HEK293 (cell line): ENCODE measurements around the gene LDB1.

ENCODE experiments used
- CTCF ChIA-PET: fragments of 350-600 bp; formaldehyde crosslinking; extraction: SDS; loops from one replicate; lab custom pipeline; 2021; ENCODE audit warnings: antibody characterized with exemption; lab: Yijun Ruan, JAX
- POLR2A ChIA-PET: fragments of 300-600 bp; formaldehyde crosslinking; extraction: SDS; loops from one replicate; lab custom pipeline; 2020; ENCODE audit warnings: antibody characterized with exemption, inconsistent platforms; lab: Yijun Ruan, JAX
- H3K27ac ChIP-seq: fragments of 200-500 bp; sonication (Bioruptor generic); 2 replicates; pipeline ENCODE4 v1.5.1; 2014; ENCODE audit warnings: low read depth, low read length, control low read depth, inconsistent platforms; ENCODE audit errors: extremely low read depth
- H3K36me3 ChIP-seq, 2 experiments: fragments of 200-500 bp in 1 of 2; sonication (Bioruptor generic) in 1 of 2; 1 replicate in 1 of 2; 2 replicates in 1 of 2; pipeline ENCODE4 v1.5.1; 2014 to 2017; ENCODE audit warnings: inconsistent platforms in 2 of 2, low read length in 2 of 2; ENCODE audit not compliant: control insufficient read depth in 2 of 2, insufficient read depth in 1 of 2
- H3K4me1 ChIP-seq: fragments of 200-500 bp; sonication (Bioruptor generic); 2 replicates; pipeline ENCODE4 v1.5.1; 2014; ENCODE audit warnings: mild to moderate bottlenecking, low read length, inconsistent platforms; ENCODE audit not compliant: control insufficient read depth, insufficient read depth
- H3K4me3 ChIP-seq: 2 replicates; pipeline ENCODE4 v1.5.1; 2011; ENCODE audit warnings: low read depth, mild to moderate bottlenecking, control low read depth, low read length, moderate library complexity
- H3K9me3 ChIP-seq: fragments of 200-500 bp; sonication (Bioruptor generic); 2 replicates; pipeline ENCODE4 v1.5.1; 2014; ENCODE audit warnings: low read depth, low read length, inconsistent platforms; ENCODE audit not compliant: control insufficient read depth, insufficient read depth
- PRDM10 ChIP-seq: fragments of 450-650 bp; formaldehyde crosslinking; IDR thresholded peaks from 2 replicates; pipeline ENCODE4 v1.5.1; 2016; ENCODE audit warnings: missing biosample characterization, missing genetic modification characterization
- ZNF133 ChIP-seq: fragments of 450-650 bp; formaldehyde crosslinking; IDR thresholded peaks from 2 replicates; pipeline ENCODE4 v1.5.1; 2016; ENCODE audit warnings: missing biosample characterization, missing genetic modification characterization
- ZNF266 ChIP-seq: fragments of 450-650 bp; formaldehyde crosslinking; IDR thresholded peaks from 2 replicates; pipeline ENCODE4 v1.5.1; 2016; ENCODE audit warnings: missing biosample characterization, missing genetic modification characterization, low read depth
- ZNF398 ChIP-seq: fragments of 450-650 bp; formaldehyde crosslinking; IDR thresholded peaks from 2 replicates; pipeline ENCODE4 v1.5.1; 2017; ENCODE audit warnings: missing biosample characterization, missing genetic modification characterization
- ZNF514 ChIP-seq: fragments of 450-650 bp; formaldehyde crosslinking; IDR thresholded peaks from 2 replicates; pipeline ENCODE4 v1.5.1; 2016; ENCODE audit warnings: missing biosample characterization, missing genetic modification characterization
- ZNF596 ChIP-seq: fragments of 450-650 bp; IDR thresholded peaks from 2 replicates; pipeline ENCODE4 v1.5.0; 2018; ENCODE audit warnings: missing biosample characterization, mild to moderate bottlenecking, missing genetic modification characterization, moderate library complexity
- ZNF830 ChIP-seq: fragments of 450-650 bp; IDR thresholded peaks from 2 replicates; pipeline ENCODE4 v1.5.0; 2018; ENCODE audit warnings: missing biosample characterization, missing genetic modification characterization, low read depth, mild to moderate bottlenecking, moderate library complexity
- TF ChIP-seq, protein P1 (sequence below): fragments of 450-650 bp; formaldehyde crosslinking; conservative IDR thresholded peaks from 2 replicates; pipeline ENCODE4 v1.5.1; 2016; ENCODE audit warnings: low read depth, missing biosample characterization, missing genetic modification characterization
- TF ChIP-seq, protein P2 (sequence below): fragments of 450-650 bp; formaldehyde crosslinking; IDR thresholded peaks from 2 replicates; pipeline ENCODE4 v1.5.1; 2016; ENCODE audit warnings: missing biosample characterization, missing genetic modification characterization

The LDB1 gene

DNA sequence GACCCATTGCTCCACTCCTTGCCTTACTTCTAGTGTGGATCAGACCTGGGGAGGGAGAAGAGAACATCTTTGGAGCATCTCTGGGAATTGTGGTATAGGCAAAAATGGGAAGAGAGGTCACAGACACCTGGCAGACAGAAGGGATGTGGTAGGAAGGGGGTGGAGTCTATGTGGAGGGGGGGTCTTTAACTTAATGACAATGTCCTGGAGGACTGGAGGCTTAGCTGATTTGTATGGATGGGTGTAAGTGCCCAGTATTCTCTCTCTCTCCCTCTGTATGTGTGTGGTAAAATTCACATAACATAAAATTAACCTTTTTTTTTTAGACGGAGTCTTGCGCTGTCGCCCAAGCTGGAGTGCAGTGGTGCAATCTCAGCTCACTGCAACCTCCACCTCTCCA lies 3.1 kb upstream of the LDB1 start:
- H3K9me3 ChIP-seq, result no peaks in the 10 kb centered on the region
- ChIA-PET POLR2A (interaction anchor here (0.7 to 1.0 kb wide), 3 partner anchors 9 to 35 kb away, joined by 3 to 8 read pairs (median 6); partner anchors contain the start of gene PPRC1), CTCF (interaction anchor here (0.6 to 3.0 kb wide), 4 partner anchors 9 to 287 kb away, joined by 3 to 11 read pairs (median 6); partner anchors contain the start of gene PPRC1)
- H3K36me3 ChIP-seq, result no peaks in the 10 kb centered on the region
- no peak overlapping the region for H3K27ac ChIP-seq
- no peak overlapping the region for H3K4me3 ChIP-seq
- peak; percentile 86 for TF ChIP-seq PRDM10 (tag by site-specific recombination)
- TF ChIP-seq, protein P1, sequence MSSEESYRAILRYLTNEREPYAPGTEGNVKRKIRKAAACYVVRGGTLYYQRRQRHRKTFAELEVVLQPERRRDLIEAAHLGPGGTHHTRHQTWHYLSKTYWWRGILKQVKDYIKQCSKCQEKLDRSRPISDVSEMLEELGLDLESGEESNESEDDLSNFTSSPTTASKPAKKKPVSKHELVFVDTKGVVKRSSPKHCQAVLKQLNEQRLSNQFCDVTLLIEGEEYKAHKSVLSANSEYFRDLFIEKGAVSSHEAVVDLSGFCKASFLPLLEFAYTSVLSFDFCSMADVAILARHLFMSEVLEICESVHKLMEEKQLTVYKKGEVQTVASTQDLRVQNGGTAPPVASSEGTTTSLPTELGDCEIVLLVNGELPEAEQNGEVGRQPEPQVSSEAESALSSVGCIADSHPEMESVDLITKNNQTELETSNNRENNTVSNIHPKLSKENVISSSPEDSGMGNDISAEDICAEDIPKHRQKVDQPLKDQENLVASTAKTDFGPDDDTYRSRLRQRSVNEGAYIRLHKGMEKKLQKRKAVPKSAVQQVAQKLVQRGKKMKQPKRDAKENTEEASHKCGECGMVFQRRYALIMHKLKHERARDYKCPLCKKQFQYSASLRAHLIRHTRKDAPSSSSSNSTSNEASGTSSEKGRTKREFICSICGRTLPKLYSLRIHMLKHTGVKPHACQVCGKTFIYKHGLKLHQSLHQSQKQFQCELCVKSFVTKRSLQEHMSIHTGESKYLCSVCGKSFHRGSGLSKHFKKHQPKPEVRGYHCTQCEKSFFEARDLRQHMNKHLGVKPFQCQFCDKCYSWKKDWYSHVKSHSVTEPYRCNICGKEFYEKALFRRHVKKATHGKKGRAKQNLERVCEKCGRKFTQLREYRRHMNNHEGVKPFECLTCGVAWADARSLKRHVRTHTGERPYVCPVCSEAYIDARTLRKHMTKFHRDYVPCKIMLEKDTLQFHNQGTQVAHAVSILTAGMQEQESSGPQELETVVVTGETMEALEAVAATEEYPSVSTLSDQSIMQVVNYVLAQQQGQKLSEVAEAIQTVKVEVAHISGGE (tag by site-specific recombination), result no peak
- H3K4me1 ChIP-seq, result peaks cover 16% of the 10 kb centered on the region

DNA sequence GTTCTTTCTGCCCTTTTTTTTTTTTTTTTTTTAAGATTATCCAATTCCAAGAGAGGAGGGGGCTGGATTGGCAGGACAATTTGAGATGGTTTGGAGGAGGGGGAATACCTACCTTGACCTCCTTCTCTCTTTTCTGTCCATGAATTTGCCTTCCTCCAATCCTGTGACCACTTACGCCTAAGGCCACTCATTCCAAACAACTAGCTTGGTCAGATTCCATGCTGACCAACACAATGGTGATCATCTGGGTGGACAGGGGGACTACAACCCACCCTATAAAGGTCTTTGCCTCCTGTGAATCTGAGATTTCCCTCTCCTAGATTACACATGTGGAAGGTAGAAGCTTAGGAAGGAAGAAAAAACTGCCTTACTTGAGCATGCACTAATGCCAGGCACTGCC lies 2.3 kb upstream of the LDB1 start:
- Histone ChIP-seq H3K4me3 (no peak overlapping the region), H3K27ac (no peak overlapping the region), H3K36me3 (no peaks in the 10 kb centered on the region), H3K4me1 (peaks cover 23% of the 10 kb centered on the region), H3K9me3 (no peaks in the 10 kb centered on the region)
- TF ChIP-seq ZNF133 (tag by site-specific recombination) (no peak), ZNF514 (tag by site-specific recombination) (no peak)
- CTCF ChIA-PET, result interaction anchor here (0.7 to 3.0 kb wide), 3 partner anchors 9 to 47 kb away, joined by 3 to 11 read pairs (median 3); partner anchors contain the start of gene PPRC1
- POLR2A ChIA-PET, result interaction anchor here (0.7 kb wide), 2 partner anchors 8 to 10 kb away, joined by 4 to 8 read pairs; no protein-coding TSS in a partner anchor

DNA sequence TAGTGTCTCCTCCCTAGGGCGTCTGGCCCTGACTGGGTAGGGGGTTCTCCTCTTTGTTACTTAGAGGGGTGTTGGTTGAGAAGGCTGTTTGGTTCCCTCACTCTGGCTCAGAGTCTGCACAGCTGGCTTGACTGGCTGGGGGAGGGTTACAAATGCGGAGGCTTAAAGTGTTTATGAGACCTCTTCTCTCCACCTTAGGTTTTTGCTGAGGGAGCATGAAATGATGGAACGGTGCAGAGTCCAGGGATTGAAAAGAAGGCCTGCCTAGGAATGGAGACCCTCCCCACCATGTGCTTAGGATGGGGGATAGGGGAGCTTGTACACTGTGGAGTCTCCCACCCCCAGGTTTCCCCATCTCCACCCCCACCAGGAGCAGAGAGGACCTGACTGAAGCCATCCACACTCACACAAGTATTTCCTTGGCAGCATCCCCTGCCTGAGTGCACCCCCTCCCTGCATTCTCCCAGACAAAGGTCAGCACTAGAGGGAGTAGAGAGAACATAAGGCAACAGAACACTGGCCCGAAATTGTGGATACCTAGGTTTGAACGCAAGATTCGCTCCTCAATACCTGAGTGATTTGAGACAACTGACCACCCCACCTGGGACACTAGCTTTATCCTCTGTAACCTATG lies 1.7 kb upstream of the LDB1 start:
- H3K4me3 ChIP-seq, result no peak overlapping the region
- ChIA-PET POLR2A (interaction anchor here (0.6 to 0.7 kb wide), 2 partner anchors 10 to 23 kb away, joined by 3 to 4 read pairs; no protein-coding TSS in a partner anchor), CTCF (interaction anchor here (0.7 to 3.0 kb wide), 2 partner anchors 10 to 48 kb away, joined by 3 to 11 read pairs; no protein-coding TSS in a partner anchor)
- 0 out of 2 replicates have a peak, but pooled peaks have one; percentile 1 for TF ChIP-seq ZNF398 (tag by site-specific recombination)
- no peak for TF ChIP-seq ZNF830 (tag by site-specific recombination)
- peak; percentile 49; the same call in 1 of the 2 replicates for TF ChIP-seq ZNF596 (tag by site-specific recombination)
- TF ChIP-seq, protein P2, sequence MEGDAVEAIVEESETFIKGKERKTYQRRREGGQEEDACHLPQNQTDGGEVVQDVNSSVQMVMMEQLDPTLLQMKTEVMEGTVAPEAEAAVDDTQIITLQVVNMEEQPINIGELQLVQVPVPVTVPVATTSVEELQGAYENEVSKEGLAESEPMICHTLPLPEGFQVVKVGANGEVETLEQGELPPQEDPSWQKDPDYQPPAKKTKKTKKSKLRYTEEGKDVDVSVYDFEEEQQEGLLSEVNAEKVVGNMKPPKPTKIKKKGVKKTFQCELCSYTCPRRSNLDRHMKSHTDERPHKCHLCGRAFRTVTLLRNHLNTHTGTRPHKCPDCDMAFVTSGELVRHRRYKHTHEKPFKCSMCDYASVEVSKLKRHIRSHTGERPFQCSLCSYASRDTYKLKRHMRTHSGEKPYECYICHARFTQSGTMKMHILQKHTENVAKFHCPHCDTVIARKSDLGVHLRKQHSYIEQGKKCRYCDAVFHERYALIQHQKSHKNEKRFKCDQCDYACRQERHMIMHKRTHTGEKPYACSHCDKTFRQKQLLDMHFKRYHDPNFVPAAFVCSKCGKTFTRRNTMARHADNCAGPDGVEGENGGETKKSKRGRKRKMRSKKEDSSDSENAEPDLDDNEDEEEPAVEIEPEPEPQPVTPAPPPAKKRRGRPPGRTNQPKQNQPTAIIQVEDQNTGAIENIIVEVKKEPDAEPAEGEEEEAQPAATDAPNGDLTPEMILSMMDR (tag by site-specific recombination), result 0 out of 2 replicates have a peak, but pooled peaks have one; percentile 28
- TF ChIP-seq ZNF266 (tag by site-specific recombination), result no peak
- H3K4me1 ChIP-seq, result peaks cover 28% of the 10 kb centered on the region
- no peaks in the 10 kb centered on the region for H3K9me3 ChIP-seq
- H3K36me3 ChIP-seq, result no peaks in the 10 kb centered on the region
- H3K27ac ChIP-seq, result no peak overlapping the region
